GM21737 (cell line): Measurements from ENCODE around the gene FFAR1.
"Not testable (repeated sequence)": the region's sequence is repeated elsewhere in the genome, so short reads cannot be mapped to it uniquely, and the experiment has no call there.

Experiments
- ATAC-seq: cut with Tn5 transposase; IDR thresholded peaks from one replicate; pipeline ENCODE4 v1.9.1; 2021; ENCODE audit warnings: mild to moderate bottlenecking, moderate library complexity; ENCODE audit not compliant: unreplicated experiment

The FFAR1 gene

GRCh38 chr19:35341006-35341405, 6.7 kb upstream of the FFAR1 start:
- no peak for ATAC-seq

DNA sequence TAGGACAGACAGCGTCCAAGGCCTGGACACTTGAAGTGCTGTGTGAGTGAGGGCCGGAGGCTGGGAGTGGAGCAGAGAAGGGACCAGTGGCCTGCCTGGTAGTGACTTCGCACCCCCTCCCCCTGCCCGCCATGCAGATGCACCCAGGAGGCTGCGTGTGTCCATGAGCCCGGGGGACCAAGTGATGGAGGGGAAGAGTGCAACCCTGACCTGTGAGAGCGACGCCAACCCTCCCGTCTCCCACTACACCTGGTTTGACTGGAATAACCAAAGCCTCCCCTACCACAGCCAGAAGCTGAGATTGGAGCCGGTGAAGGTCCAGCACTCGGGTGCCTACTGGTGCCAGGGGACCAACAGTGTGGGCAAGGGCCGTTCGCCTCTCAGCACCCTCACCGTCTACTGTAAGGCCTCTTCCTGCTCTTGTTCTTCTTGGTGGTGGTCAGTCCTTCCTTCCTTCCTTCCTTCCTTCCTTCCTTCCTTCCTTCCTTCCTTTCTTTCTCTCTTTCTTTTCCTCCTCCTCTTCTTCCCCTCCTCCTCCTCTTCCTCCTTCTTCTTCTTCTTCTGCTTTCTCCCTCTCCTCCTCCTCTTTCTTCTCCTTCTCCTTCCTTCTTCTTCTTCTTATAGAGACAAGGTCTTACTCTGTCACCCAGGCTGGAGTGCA, 6.0 kb upstream of the FFAR1 start:
- no peak for ATAC-seq

DNA sequence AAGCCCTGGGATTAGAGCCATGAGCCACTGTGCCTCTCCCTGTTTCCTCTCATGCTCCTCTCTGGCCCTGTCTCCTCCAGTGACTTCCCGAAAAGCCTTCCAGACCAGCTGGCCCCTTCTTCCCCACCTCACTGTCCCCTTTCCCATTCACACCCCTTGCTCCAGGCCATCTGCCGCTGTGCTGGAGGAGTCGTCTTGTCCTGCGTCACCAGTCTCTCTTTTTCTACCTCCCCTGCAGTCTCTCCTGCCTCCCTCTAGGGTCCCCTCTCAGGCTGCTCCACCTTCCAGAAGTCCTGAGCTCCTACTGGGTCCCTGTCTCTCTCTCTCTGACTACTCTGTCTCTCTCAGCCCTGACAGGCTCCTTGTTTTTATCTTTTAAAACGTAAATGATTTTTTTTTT, 5.3 kb upstream of the FFAR1 start:
- no peak for ATAC-seq

DNA sequence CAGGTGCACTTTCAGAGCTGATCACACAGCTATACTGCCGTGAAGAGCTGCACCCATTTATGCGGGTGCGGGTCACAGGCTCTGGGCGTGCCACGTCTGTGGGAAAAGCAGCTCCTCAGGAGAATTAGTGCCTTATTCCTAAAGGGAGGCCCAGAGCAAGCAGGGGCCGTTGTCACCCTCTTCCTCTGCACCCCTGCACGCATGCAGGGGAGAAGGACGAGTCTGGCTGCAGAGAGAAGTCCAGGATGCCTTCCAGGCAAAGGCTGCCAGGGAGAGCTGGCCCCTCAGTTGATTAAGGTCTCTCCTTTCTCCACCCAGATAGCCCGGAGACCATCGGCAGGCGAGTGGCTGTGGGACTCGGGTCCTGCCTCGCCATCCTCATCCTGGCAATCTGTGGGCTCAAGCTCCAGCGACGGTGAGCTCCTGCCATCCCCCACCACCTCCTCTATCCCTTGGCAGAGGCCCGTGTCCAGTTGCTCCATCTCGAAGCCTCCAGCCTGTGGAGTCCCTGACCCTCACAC, 3.1 kb upstream of the FFAR1 start:
- ATAC-seq = no peak

- ATAC-seq = no peak
Observed at GRCh38 chr19:35345671-35346111, 2.0 kb upstream of the FFAR1 start.

DNA sequence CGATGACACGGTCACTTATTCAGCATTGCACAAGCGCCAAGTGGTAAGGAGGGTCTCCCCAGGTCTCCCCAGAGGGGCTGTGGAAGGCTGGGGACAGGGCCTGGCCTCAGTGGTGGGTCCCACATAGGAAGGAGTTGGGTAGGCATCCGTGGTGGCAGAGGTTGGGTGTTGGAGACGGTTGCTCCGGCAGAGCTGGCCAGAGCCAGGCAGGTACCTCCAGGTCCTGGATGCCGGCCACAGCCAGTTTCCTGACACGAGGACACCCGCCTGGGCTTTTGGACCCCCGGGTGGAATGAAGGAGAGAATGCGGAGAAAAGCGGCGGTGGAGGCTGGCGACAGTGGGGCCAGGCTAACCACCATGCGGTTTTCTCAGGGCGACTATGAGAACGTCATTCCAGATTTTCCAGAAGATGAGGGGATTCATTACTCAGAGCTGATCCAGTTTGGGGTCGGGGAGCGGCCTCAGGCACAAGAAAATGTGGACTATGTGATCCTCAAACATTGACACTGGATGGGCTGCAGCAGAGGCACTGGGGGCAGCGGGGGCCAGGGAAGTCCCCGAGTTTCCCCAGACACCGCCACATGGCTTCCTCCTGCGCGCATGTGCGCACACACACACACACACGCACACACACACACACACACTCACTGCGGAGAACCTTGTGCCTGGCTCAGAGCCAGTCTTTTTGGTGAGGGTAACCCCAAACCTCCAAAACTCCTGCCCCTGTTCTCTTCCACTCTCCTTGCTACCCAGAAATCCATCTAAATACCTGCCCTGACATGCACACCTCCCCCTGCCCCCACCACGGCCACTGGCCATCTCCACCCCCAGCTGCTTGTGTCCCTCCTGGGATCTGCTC, 1.3 kb upstream of the FFAR1 start:
- ATAC-seq = peak; percentile 25

DNA sequence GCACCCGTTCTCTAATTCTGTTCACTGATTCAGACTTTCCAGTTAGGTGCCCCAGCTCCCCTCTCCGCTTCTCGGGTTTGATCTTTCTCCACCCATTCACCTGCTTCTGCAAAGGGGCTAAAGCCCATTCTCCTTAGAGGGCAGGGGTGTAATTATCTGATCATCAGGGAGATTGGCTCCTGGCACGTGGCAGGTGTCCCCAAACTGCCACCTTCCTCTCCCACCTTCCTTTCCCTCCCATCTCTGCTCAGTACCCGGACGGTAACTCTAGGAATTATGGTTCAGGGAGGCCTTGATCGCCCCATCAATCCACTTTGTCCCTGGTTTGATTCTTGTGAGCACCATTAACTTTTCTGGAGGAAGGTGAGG, 212 bp downstream of the FFAR1 start:
- no peak for ATAC-seq

DNA sequence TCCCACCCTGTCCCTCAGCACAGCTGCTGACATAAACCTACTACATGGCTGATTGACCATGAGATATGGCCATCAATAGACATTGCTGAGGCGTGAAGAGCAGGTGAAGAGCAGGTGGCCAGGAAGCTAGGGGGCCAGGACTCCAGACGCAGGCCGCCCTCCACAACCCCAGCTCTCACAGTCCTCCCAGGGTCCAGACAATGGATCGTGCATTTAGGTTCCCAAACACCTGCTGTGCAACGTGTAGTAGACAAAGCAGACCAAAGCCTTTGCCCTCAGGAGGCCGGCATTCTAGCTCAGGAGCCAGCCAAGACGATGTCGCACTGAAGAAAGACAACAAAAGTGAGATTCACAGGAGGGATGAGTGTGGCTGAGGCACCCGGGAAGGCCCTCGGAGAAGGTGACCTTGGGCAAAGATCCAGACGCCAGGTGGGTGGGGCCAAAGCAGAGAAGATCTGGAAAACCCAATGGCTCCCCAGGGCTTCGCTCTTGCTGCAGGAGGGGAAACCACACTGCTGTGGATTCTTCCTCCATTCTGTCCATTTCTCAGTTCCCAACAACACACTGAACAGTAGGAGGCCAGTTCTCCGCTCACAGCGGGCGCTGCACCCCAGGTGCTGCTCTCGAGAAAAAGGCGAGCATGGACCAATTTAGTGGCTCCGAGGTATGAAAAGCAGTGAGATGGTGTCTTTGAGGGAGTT, 1.4 kb downstream of the FFAR1 start:
- ATAC-seq = no peak

GRCh38 chr19:35349614-35350521, 2.2 kb downstream of the FFAR1 start:
- ATAC-seq = no peak

DNA sequence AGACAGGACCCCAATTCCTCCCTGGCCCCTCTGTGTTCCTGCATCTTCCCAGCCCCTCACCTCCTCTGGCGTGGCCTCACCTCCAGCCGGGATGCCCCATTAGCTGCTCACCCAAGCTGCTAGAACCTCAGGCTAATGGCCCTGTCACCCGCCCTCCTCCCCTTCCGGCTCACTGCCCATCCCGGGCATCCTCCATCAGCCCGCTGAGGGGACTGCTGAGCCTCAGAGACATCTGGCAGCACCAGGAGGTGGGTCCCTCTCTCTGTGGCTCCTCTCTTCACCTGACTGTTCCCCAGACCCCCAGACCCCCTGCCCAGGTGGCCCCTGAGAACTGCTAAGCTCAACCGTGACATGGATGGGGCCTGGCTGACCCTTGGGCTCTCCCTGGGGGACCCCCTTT, 2.9 kb downstream of the FFAR1 start:
- ATAC-seq = no peak

DNA sequence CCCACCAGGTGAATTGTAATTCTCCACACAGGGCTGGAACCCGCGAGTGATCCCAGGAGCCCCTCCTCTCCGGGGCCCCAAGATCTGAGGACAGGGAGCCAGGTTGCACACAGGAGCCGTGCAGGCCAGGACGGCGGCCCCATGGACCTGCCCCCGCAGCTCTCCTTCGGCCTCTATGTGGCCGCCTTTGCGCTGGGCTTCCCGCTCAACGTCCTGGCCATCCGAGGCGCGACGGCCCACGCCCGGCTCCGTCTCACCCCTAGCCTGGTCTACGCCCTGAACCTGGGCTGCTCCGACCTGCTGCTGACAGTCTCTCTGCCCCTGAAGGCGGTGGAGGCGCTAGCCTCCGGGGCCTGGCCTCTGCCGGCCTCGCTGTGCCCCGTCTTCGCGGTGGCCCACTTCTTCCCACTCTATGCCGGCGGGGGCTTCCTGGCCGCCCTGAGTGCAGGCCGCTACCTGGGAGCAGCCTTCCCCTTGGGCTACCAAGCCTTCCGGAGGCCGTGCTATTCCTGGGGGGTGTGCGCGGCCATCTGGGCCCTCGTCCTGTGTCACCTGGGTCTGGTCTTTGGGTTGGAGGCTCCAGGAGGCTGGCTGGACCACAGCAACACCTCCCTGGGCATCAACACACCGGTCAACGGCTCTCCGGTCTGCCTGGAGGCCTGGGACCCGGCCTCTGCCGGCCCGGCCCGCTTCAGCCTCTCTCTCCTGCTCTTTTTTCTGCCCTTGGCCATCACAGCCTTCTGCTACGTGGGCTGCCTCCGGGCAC, 3.9 kb downstream of the FFAR1 start:
- no peak for ATAC-seq

DNA sequence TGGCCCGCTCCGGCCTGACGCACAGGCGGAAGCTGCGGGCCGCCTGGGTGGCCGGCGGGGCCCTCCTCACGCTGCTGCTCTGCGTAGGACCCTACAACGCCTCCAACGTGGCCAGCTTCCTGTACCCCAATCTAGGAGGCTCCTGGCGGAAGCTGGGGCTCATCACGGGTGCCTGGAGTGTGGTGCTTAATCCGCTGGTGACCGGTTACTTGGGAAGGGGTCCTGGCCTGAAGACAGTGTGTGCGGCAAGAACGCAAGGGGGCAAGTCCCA, 4.4 kb downstream of the FFAR1 start:
- no peak for ATAC-seq

- no peak for ATAC-seq
Observed at GRCh38 chr19:35352448-35353304, 5.0 kb downstream of the FFAR1 start.

DNA sequence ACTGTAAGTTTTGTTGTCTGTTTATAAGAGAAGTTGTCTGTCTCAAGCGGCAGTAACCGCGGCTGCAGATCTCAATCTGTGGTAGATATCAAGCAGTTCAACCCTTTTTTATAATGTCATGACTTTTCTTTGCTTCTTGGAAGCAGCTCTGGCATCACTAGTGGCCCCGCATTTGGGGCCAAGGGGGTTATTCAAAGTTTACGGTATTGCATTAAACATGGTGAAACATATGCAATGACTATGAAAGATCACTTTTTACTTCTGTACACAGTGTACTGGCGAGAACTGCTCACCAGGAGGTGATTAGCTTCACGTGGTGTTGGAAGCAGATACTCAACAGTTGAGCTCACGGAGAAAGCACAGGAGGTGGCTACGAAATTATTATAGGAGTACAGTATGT, 5.9 kb downstream of the FFAR1 start:
- ATAC-seq = no peak

- no peak for ATAC-seq
Observed at GRCh38 chr19:35354898-35355297, 7.2 kb downstream of the FFAR1 start.

DNA sequence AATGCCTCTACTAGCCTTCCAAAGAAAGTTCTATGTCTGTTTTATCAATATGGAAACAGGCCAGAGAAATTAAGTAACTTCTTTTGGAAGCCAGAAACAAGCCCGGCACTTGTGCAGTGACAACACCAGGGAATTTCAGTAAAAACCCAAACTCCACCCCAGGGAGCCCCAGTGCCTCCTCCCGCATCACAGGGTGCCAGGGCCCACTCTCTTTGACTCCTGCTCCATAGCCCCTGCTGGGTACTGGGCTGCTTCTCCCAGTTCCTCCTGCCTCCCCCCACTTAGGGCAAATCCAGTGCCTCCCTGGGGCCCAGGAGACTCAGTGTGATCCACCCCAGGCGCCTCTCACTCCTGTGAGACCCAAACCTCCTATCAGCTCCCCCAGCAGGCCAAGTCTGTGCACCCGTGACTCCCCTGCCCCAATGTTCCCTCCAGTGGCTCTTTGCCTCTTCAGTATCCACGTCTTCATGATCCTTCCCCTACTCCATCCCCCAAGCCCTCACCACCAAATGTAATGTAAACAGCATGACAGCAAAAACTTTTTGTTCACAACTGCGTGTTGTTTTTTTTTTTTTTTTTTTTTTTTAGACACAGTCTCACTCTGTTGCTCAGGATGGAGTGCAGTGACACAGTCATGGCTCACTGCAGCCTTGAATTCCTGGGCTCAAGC, 8.2 kb downstream of the FFAR1 start:
- ATAC-seq = no peak

GRCh38 chr19:35357867-35358573, 10.3 kb downstream of the FFAR1 start, which contains the start of gene FFAR3:
FFAR3 (plus strand) TSS chr19:35358460; CDS start chr19:35358891, 431 bp downstream.
- no peak for ATAC-seq

- ATAC-seq = not testable (repeated sequence)
Observed at GRCh38 chr19:35358834-35359233, 11.1 kb downstream of the FFAR1 start.
